Psoas muscle (tissue), 8 donors: ENCODE results near the gene ELF5. TPM values are rescaled to one million over a fixed set of nuclear protein-coding genes. Genes with fewer than 3 reads are reported as not detected.

Experiments used
- ATAC-seq, 4 donors: fragments of 200-7000 bp; cut with Tn5 transposase; one replicate each; pipeline ENCODE4 v1.9.1; 2020; ENCODE audit warnings: moderate library complexity in 3 of 4, mild to moderate bottlenecking in 2 of 4
- DNase-seq, 2 donors: peaks; one replicate each; pipeline ENCODE4 v3.0.0-alpha.2; 2020
- H3K27ac ChIP-seq: fragments of 200-600 bp; one replicate; pipeline ENCODE4 v1.8.0; 2022
- H3K27me3 ChIP-seq, 3 donors: fragments of 200-600 bp in 1 of 3; one replicate each; pipeline versions ENCODE4 v1.6.1 to v1.8.0; 2013 to 2022; ENCODE audit warnings: low read length in 2 of 3, mild to moderate bottlenecking in 2 of 3, moderate library complexity in 1 of 3; ENCODE audit not compliant: insufficient read depth in 3 of 3
- H3K36me3 ChIP-seq, 2 donors: fragments of 200-600 bp in 1 of 2; one replicate each; pipeline versions ENCODE4 v1.6.1 to v1.8.0; 2013 to 2022; ENCODE audit warnings: low read depth in 1 of 2, mild to moderate bottlenecking in 1 of 2, moderate library complexity in 1 of 2; ENCODE audit not compliant: insufficient read depth in 1 of 2
- H3K4me1 ChIP-seq: fragments of 200-600 bp; one replicate; pipeline ENCODE4 v1.8.0; 2022
- H3K4me3 ChIP-seq: fragments of 200-600 bp; one replicate; pipeline ENCODE4 v1.8.0; 2022; ENCODE audit warnings: mild to moderate bottlenecking
- H3K9me3 ChIP-seq: fragments of 200-600 bp; one replicate; pipeline ENCODE4 v1.8.0; 2022
- CTCF ChIP-seq: fragments of 200-600 bp; IDR thresholded peaks from one replicate; pipeline ENCODE4 v1.8.0; 2022; ENCODE audit warnings: antibody characterized with exemption
- WGBS, 3 donors: extraction: QIAGEN DNeasy Blood & Tissue Kit; methylation state at CpG; one replicate each; pipeline versions ENCODE4 v1.1.6 to v1.1.7; 2013; 5-methylcytosine and 5-hydroxymethylcytosine counted together
- intact Hi-C, 2 donors: fragments of 100-400 bp; cut with DNase I; formaldehyde crosslinking; loops; one replicate each; pipeline versions ENCODE4 v1.11.0 to v1.14.2; 2022
- polyA plus RNA-seq, 3 donors: library from polyadenylated mRNA; stranded (reverse); fragments of 200-250 nt; gene quantifications; one replicate each; pipeline ENCODE4 v1.2.3, GENCODE V29; 2013
- total RNA-seq, 4 donors: library from RNA; stranded (reverse); fragmentation: NEBNext Ultra II Directional in 2 of 4; extraction: Animal tissue kit (Norgen Biotek cat#: 25700) in 2 of 4; gene quantifications; one replicate each; pipeline versions ENCODE4 v1.2.1 to v1.2.4, GENCODE V29; 2021 to 2023
- donor health status: healthy with polysubstance abuse.
- donor health status: DM: no; HTN: no; CAD: no; lungs with moderate emphysema.
- donor health status: Bipolar disorder and iron deficiency.
- donor health status: healthy.
- donor health status: DM: yes; HTN: yes; CAD: no.
- donor health status: DM: no; HTN: no; CAD: no.
- donor health status: DM: no; HTN: no; CAD: no.
- donor health status: DM: yes; HTN: yes; CAD: no.

ELF5 gene
- total and polyA plus RNA-seq, 7 donors: 0.01 TPM; not detected in 6

DNA sequence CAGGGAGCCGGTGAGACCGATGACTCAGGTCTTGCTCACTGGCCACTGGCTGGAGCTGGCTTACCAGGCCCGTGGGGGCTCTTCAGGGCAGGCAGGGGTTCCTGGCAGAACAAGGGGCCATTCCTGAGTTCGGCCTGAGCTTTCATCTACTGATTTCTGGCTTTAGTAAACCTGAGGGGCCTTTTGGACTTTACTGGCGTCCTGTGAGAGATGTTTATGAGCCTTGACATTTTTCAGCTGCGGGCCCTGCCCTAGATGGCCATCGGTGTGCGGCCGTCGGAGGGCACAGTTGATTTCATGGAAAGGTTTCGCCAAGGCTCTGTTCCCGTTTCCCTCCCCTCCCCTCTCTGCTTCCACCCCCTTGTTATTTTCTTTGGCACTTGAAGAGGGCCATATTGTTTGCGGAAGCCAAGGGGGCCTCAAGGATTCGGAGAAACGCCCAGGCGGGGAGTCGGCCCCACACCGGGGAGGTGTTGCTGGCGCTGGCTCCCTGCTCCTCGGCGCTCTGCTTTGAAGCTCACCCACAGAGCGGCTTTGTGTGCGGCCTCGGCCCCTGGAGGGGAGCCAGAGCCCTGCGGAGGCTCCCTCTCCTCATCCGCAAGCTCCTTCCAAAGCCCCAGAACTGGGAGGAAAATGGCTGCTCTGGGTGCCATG, 17.7 kb downstream of the ELF5 start:
- 72 to 73% (median 73%) methylated on average over 26 of the region's 26 CpGs for WGBS, 3 donors
- no peak for ATAC-seq

DNA sequence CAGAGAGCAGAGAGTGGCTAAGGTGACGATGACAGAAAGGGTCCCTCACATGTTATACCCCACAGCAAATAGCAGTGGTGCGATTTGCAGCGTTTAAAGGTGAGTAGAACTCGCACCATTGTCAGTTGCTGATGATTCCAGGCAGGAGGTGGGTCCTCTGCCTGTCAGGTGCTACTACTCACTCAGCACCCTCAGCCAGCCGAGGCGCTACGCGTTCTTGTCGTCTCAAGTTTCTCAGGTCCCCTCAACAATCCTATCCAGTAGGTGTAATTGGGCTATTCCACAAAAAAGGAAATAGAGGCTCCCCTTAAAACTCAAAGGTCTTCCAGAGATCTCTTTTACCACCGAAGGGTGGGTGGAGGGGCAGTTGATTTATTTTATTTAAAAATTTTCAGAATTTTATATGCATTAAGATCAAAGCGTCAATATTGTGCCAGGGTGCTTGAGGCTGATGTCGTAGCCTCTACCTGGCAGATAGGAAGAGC, 18.3 kb downstream of the ELF5 start:
- Histone ChIP-seq H3K27me3 (no peaks in the 10 kb centered on the region), H3K36me3 (no peaks in the 10 kb centered on the region), H3K9me3 (no peaks in the 10 kb centered on the region), H3K4me1 (no peaks in the 10 kb centered on the region), H3K4me3 (no peak overlapping the region), H3K27ac (no peak overlapping the region)
- DNase-seq (no peak), ATAC-seq (no peak)
- 81 to 83% (median 82%) methylated on average over 12 of the region's 12 CpGs for WGBS, 3 donors
- no peak for TF ChIP-seq CTCF
- intact Hi-C loops: loop anchor here in 1 of 2 donors (10.0 kb wide), 1 partner anchor 320 kb away; no protein-coding TSS in a partner anchor

More for the DNA sequence above, 17.7 kb downstream of the ELF5 start:
- no peak for TF ChIP-seq CTCF
- intact Hi-C loops: loop anchor here in 1 of 2 donors (10.0 kb wide), 1 partner anchor 321 kb away; no protein-coding TSS in a partner anchor
- H3K9me3 ChIP-seq: no peaks in the 10 kb centered on the region
- no peaks in the 10 kb centered on the region for H3K36me3 ChIP-seq
- no peak overlapping the region for H3K4me3 ChIP-seq
- no peaks in the 10 kb centered on the region for H3K4me1 ChIP-seq
- no peaks in the 10 kb centered on the region for H3K27me3 ChIP-seq
- no peak overlapping the region for H3K27ac ChIP-seq
- DNase-seq: no peak

GRCh38 chr11:34493926-34494595, 19.5 kb downstream of the ELF5 start:
- no peaks in the 10 kb centered on the region for H3K36me3 ChIP-seq
- H3K4me3 ChIP-seq: no peak overlapping the region
- H3K9me3 ChIP-seq: no peaks in the 10 kb centered on the region
- no peaks in the 10 kb centered on the region for H3K27me3 ChIP-seq
- no peak for DNase-seq
- intact Hi-C loops: loop anchor here (5.0 to 10.0 kb wide), 4 partner anchors 127 to 332 kb away; no protein-coding TSS in a partner anchor
- ATAC-seq: no peak
- WGBS, 3 donors: 64 to 75% (median 64%) methylated on average over 4 of the region's 4 CpGs
- TF ChIP-seq CTCF: no peak
- H3K27ac ChIP-seq: no peak overlapping the region
- H3K4me1 ChIP-seq: no peaks in the 10 kb centered on the region

- no peak overlapping the region for H3K4me3 ChIP-seq
- no peaks in the 10 kb centered on the region for H3K9me3 ChIP-seq
- no peak overlapping the region for H3K27ac ChIP-seq
- H3K27me3 ChIP-seq: no peaks in the 10 kb centered on the region
- no peak for ATAC-seq
- TF ChIP-seq CTCF: no peak
- no peak for DNase-seq
- WGBS, 3 donors: 68 to 71% (median 70%) methylated on average over 8 of the region's 8 CpGs
- no peaks in the 10 kb centered on the region for H3K4me1 ChIP-seq
- intact Hi-C loops: loop anchor here (5.0 to 10.0 kb wide), 4 partner anchors 126 to 331 kb away; no protein-coding TSS in a partner anchor
- no peaks in the 10 kb centered on the region for H3K36me3 ChIP-seq
Observed at GRCh38 chr11:34493468-34493867, 20.1 kb downstream of the ELF5 start.
